OCI-LY7 (cell line): ENCODE measurements around the gene C1orf115. TPM values are rescaled to one million over a fixed set of nuclear protein-coding genes. Genes with fewer than 3 reads are reported as not detected.

Experiments
- BruUV-seq: library from RNA; stranded (reverse); fragments of 400-500 nt; replicated peaks from 2 replicates; lab custom pipeline; 2021; lab: Mats Ljungman, UMichigan
- CTCF ChIA-PET: fragments of 300-600 bp; sonication (Branson Sonifier 250); formaldehyde crosslinking; loops from one replicate; lab custom pipeline; 2022; ENCODE audit warnings: antibody characterized with exemption; ENCODE audit not compliant: unreplicated experiment; lab: Charles Lee
- POLR2A ChIA-PET: fragments of 300-600 bp; sonication (Branson Sonifier 250); formaldehyde crosslinking; loops from one replicate; lab custom pipeline; 2022; ENCODE audit warnings: antibody characterized with exemption; lab: Charles Lee
- DNase-seq: peaks from one replicate; pipeline ENCODE4 v3.0.0-alpha.2; 2015; ENCODE audit warnings: low spot score
- H2AFZ ChIP-seq: fragments of 200-600 bp; sonication (generic), shearing (Covaris generic); 2 replicates; pipeline ENCODE4 v1.6.1; 2014; ENCODE audit warnings: mild to moderate bottlenecking, antibody characterized with exemption, low read length, moderate library complexity
- H3K27ac ChIP-seq: fragments of 200-600 bp; sonication (generic); 2 replicates; pipeline ENCODE4 v1.5.1; 2014; ENCODE audit warnings: mixed run types, low read depth, mild to moderate bottlenecking, moderate library complexity, low read length, inconsistent platforms; ENCODE audit not compliant: poor library complexity, severe bottlenecking
- H3K36me3 ChIP-seq: fragments of 200-600 bp; sonication (generic); 2 replicates; pipeline ENCODE4 v1.6.1; 2014; ENCODE audit warnings: mild to moderate bottlenecking, antibody characterized with exemption, low read length, moderate library complexity, mixed read lengths; ENCODE audit not compliant: insufficient read depth
- H3K4me1 ChIP-seq: fragments of 200-600 bp; sonication (generic); 2 replicates; pipeline ENCODE4 v1.5.1; 2014; ENCODE audit warnings: mild to moderate bottlenecking, low read length; ENCODE audit not compliant: insufficient read depth, poor library complexity, severe bottlenecking
- H3K4me2 ChIP-seq: fragments of 200-600 bp; sonication (generic); 2 replicates; pipeline ENCODE4 v1.6.1; 2014; ENCODE audit warnings: mild to moderate bottlenecking, low read length
- H3K4me3 ChIP-seq: fragments of 200-600 bp; sonication (generic); 2 replicates; pipeline ENCODE4 v1.5.1; 2014; ENCODE audit warnings: mild to moderate bottlenecking, low read depth, low read length; ENCODE audit not compliant: poor library complexity, severe bottlenecking
- H3K79me2 ChIP-seq: fragments of 200-600 bp; sonication (generic); 2 replicates; pipeline ENCODE4 v1.6.1; 2016; ENCODE audit warnings: low read depth, mild to moderate bottlenecking, low read length, moderate library complexity, mixed read lengths; ENCODE audit not compliant: insufficient read depth
- H3K9me2 ChIP-seq: fragments of 200-600 bp; sonication (generic); 2 replicates; pipeline ENCODE4 v1.6.1; 2016; ENCODE audit warnings: mild to moderate bottlenecking, low read length, mixed read lengths; ENCODE audit not compliant: insufficient read depth
- H3K9me3 ChIP-seq: fragments of 200-600 bp; sonication (generic); 2 replicates; pipeline ENCODE4 v1.6.1; 2014; ENCODE audit warnings: mild to moderate bottlenecking, mixed run types, low read length, mixed read lengths
- H4K20me1 ChIP-seq: fragments of 200-600 bp; sonication (generic); 2 replicates; pipeline ENCODE4 v1.6.1; 2014; ENCODE audit warnings: mild to moderate bottlenecking, antibody characterized with exemption, low read length, moderate library complexity, mixed read lengths; ENCODE audit not compliant: insufficient read depth
- CTCF ChIP-seq: fragments of 200-600 bp; sonication (generic); conservative IDR thresholded peaks from 2 replicates; pipeline ENCODE4 v1.5.1; 2014; ENCODE audit warnings: mild to moderate bottlenecking, antibody characterized with exemption, low read length, moderate library complexity, mixed read lengths
- EZH2phosphoT487 ChIP-seq: fragments of 200-600 bp; sonication (generic); IDR thresholded peaks from 2 replicates; pipeline ENCODE4 v1.6.1; 2018; ENCODE audit warnings: low read depth, borderline replicate concordance, mild to moderate bottlenecking, mixed run types, antibody characterized with exemption, low read length, moderate library complexity, mixed read lengths
- intact Hi-C: fragments of 100-400 bp; cut with micrococcal nuclease; formaldehyde crosslinking; loops from one replicate; pipeline ENCODE4 v1.10.0; 2022; ENCODE audit not compliant: unreplicated experiment
- total RNA-seq, 2 experiments: library from RNA; depleted of rRNA in 1 of 2; stranded (reverse); fragments of >200 nt in 1 of 2; shearing (Covaris generic) in 1 of 2; gene quantifications; 2 replicates each; pipeline ENCODE4 v1.2.3, GENCODE V29; 2014 to 2022

Gene C1orf115
- total RNA-seq, 2 experiments from 2014 or later, result not detected

- H3K79me2 ChIP-seq, result no peaks in the 10 kb centered on the region
- H3K36me3 ChIP-seq, result no peaks in the 10 kb centered on the region
- no peaks in the 10 kb centered on the region for H3K9me2 ChIP-seq
- TF ChIP-seq EZH2phosphoT487 (no peak), CTCF (no peak)
- no peaks in the 10 kb centered on the region for H4K20me1 ChIP-seq
- no peak overlapping the region for H3K4me2 ChIP-seq
- ChIA-PET POLR2A (no interaction called here), CTCF (no interaction called here)
- no peaks in the 10 kb centered on the region for H3K4me1 ChIP-seq
- H2AFZ ChIP-seq, result no peak overlapping the region
- no peak overlapping the region for H3K27ac ChIP-seq
- no peak overlapping the region for H3K4me3 ChIP-seq
- intact Hi-C loops, result no loop called here
- BruUV-seq, result no TSS peak
- no peak for DNase-seq
- H3K9me3 ChIP-seq, result no peaks in the 10 kb centered on the region
Observed at GRCh38 chr1:220666349-220666748, 23.8 kb upstream of the C1orf115 start.

- H3K9me2 ChIP-seq, result no peaks in the 10 kb centered on the region
- H2AFZ ChIP-seq, result no peak overlapping the region
- no peak overlapping the region for H3K4me3 ChIP-seq
- no TSS peak for BruUV-seq
- intact Hi-C loops, result no loop called here
- H4K20me1 ChIP-seq, result no peaks in the 10 kb centered on the region
- H3K27ac ChIP-seq, result no peak overlapping the region
- no peak for TF ChIP-seq EZH2phosphoT487
- no peak overlapping the region for H3K4me2 ChIP-seq
- no peaks in the 10 kb centered on the region for H3K4me1 ChIP-seq
- ChIA-PET CTCF (no interaction called here), POLR2A (interaction anchor here (2.0 kb wide), 1 partner anchor 9 kb away, joined by 5 read pairs; no protein-coding TSS in a partner anchor)
- no peaks in the 10 kb centered on the region for H3K79me2 ChIP-seq
- no peaks in the 10 kb centered on the region for H3K9me3 ChIP-seq
- no peaks in the 10 kb centered on the region for H3K36me3 ChIP-seq
- no peak for DNase-seq
Observed at GRCh38 chr1:220669005-220669404, 21.2 kb upstream of the C1orf115 start.

GRCh38 chr1:220670365-220670764 is 19.8 kb upstream of the C1orf115 start:
- Histone ChIP-seq H3K9me2 (no peaks in the 10 kb centered on the region), H3K27ac (no peak overlapping the region), H2AFZ (no peak overlapping the region), H3K4me1 (no peaks in the 10 kb centered on the region), H3K4me3 (no peak overlapping the region), H4K20me1 (no peaks in the 10 kb centered on the region), H3K79me2 (no peaks in the 10 kb centered on the region), H3K4me2 (no peak overlapping the region), H3K36me3 (no peaks in the 10 kb centered on the region), H3K9me3 (no peaks in the 10 kb centered on the region)
- no peak for DNase-seq
- ChIA-PET POLR2A (no interaction called here), CTCF (no interaction called here)
- BruUV-seq, result no TSS peak
- no peak for TF ChIP-seq CTCF
- no peak for TF ChIP-seq EZH2phosphoT487
- intact Hi-C loops, result no loop called here
